Urothelium cell line (cell line): Measurements from ENCODE around the gene BMPR1B.
"Not testable (repeated sequence)": the region's sequence is repeated elsewhere in the genome, so short reads cannot be mapped to it uniquely, and the experiment has no call there.

Experiments used
- DNase-seq: peaks from one replicate; pipeline ENCODE4 v3.0.0; 2011; ENCODE audit warnings: low spot score, mixed read lengths
- FAIRE-seq: peaks from 2 replicates; lab custom pipeline; 2011; peaks lifted over from hg19 to GRCh38; lab: Jason Lieb, UNC

BMPR1B gene

GRCh38 chr4:95020521-95020920, 262.8 kb downstream of the BMPR1B start:
- DNase-seq (no peak), FAIRE-seq (no peak)

- FAIRE-seq (no peak), DNase-seq (no peak)
Measured at GRCh38 chr4:95021099-95021498, 263.3 kb downstream of the BMPR1B start.

DNA sequence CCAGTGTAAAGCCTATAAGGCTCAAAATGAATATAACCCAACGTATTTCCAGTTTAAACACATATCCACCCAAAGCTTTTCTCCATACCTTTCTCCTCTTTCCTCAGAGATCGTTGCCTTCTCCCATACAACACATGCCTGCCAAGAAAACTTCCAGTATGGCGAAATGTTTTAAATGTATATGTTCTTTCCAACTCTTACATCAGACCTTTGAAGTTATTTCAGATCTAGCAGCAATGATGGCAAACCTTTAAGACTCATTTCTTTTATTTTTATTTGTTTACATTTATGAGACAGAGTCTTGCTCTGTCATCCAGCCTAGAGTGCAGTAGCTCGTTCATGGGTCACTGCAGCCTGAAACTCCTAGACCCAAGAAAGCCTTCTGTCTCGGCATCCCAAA, 265.4 kb downstream of the BMPR1B start:
- FAIRE-seq (no peak), DNase-seq (no peak)

DNA sequence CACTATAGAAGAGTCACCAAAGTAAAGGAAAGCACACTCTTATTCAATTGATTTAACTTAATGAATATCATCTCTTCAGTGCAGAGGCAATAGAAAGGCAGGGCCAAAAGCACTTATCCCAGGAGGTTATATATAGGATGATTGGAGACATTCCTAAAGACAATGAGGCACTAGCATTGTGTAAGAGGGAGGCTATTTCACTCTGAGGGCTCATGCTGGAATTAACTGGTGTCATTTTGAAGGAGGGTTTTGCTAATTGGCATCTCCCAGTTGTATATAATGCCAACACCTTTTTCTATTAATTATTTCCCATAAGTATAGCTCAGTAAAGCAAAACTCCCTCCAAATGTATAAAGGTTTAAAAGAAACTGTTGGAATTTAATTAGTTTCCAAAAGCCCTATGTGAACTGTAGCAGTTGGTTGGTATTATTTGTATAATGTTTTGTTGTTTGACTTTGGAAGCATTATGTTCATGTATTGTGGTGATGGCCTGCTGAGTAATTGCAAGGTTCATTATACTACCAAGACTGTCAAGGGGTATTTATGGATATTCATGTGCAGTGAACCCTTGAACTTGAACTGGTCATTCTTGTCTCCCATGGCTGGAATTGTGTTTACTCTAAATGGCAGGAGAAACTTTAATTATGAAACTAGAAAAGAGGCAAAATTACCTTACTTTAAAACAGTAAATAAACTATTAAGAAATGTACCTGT, 270.3 kb downstream of the BMPR1B start:
- FAIRE-seq = no peak
- DNase-seq = no peak

DNA sequence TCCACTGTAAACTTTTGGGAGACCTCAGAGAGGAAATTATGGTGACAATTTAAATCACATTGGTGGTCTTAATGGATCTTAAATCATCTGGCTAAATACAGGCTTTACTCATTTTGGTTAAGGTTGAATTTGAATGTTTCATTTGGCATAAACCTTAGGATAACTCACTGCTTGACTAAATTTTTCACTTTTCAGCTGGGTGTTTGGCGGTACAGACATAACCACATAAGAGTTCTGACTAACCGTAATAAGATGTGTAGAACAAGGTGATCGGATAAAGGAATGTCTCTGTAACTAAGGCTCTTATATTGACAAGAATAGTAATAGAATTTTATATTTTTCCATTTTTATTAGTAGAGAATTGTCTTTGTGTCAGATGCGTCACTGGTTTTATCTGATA, 281.0 kb downstream of the BMPR1B start:
- DNase-seq (no peak), FAIRE-seq (no peak)

- FAIRE-seq = no peak
- no peak for DNase-seq
Measured at GRCh38 chr4:95044324-95044837, 286.6 kb downstream of the BMPR1B start.

GRCh38 chr4:95045429-95045828, 287.7 kb downstream of the BMPR1B start:
- DNase-seq (no peak), FAIRE-seq (no peak)

DNA sequence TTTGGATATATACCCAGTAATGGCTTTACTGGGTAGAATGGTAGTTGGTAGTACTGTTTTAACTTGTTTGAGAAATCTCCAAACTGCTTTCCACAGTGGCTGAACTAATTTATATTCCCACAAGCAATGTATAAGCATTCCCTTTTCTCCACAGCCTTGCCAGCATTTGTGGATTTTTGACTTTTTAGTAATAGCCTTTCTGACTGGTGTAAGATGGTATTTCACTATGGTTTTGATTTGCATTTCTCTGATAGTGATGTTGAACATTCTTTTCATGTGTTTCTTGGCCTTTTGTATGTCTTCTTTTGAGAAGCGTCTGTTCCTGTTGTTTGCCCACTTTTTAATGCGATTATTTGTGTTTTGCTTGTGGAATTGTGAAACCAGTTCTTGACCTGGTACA, 290.5 kb downstream of the BMPR1B start:
- FAIRE-seq (no peak), DNase-seq (no peak)

DNA sequence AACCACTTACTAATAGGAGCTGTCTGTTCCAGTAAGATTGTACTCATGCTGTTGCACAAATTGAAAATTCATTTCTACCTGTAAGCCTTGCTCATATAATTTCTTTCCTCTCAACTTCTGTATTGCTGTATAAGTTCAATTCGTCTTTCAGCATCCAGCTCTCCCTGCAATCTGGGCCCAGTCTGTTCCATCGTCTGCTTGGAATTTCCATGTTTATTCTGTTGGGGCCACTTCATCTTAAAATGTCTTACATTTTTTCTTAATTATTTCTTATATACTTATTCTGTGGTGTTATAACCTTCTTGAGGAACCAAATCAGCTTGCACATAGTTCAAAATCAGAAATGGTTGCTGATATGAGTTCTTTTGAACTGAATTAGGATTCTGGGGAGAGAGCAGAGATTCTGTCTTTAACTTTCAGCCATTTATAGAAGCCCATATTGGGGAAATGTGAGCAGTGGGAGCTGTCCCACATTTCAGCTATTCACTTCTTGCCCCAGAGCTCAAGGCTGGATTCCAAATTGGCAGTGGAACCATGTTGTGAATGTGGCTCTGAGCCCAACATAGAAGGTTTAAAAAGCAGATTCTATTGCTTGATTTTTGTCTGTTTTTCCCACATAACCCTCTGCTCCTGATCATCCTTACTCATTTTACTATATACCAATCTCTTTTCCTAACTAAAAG, 291.9 kb downstream of the BMPR1B start:
- peak; percentile 5 for DNase-seq
- FAIRE-seq = no peak

- peak; percentile 56 for FAIRE-seq
- no peak for DNase-seq
Measured at GRCh38 chr4:95050980-95051701, 293.4 kb downstream of the BMPR1B start.

DNA sequence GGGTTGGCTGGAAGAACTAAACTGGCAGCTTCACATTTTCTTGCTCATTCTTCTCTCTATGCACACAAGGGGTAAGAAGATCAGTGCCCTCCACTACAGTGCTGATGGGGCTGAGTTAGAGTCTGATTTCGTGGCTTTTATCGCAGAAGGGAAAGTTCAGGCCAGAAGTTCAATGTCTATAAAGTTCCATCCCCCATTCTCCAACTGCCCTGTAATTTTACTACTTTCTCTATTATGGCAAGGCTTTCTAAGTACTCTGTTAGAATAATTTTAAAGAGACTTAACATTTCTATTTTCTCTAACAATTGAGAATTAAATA, 293.9 kb downstream of the BMPR1B start:
- no peak for DNase-seq

GRCh38 chr4:95058991-95059390, 301.2 kb downstream of the BMPR1B start:
- no peak for FAIRE-seq

More for the DNA sequence above, 293.9 kb downstream of the BMPR1B start:
- FAIRE-seq = no peak

DNA sequence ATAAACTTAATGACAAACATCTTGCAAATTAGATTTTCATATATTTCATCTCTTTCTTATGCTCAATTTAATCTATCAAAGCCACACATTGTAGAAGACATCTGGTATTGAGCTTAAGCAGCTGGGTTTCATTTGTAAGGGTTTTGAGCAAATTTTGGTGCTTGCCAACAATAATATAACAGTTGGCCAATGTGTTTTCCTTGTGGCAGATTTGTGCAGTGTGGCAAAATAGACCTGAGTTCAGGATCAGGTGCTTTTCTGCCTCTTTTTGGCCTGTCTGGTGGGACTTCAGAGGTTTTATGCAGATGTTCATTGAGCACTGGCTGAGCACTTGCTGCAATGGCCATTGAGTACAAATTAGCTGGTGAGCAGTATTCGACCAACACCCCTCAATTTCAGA, 301.9 kb downstream of the BMPR1B start:
- FAIRE-seq = no peak

More at GRCh38 chr4:95058991-95059390, 301.2 kb downstream of the BMPR1B start:
- no peak for DNase-seq

GRCh38 chr4:95061220-95061619, 303.5 kb downstream of the BMPR1B start:
- DNase-seq (no peak), FAIRE-seq (no peak)

More for the DNA sequence above, 301.9 kb downstream of the BMPR1B start:
- no peak for DNase-seq

GRCh38 chr4:95061801-95062200, 304.0 kb downstream of the BMPR1B start:
- FAIRE-seq, DNase-seq: not testable (repeated sequence)

DNA sequence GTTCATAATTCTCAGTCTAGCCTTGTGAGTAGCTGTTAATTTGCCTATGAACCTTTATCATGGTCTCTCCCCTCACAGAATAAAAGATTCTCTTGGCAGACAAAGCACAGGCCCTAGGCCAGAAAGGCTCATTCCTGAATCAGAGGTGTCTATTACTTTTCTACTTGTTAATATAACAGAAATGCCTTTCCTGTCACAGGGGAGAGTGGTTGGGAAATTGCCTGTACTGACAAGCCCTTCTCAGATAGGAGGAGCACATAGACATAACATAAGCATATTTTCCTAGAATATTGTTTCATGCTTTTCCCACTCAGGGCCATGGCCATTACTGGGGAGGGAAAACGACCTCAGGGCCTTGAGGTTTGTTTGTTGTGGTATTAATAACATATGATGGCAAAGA, 308.3 kb downstream of the BMPR1B start:
- no peak for DNase-seq

GRCh38 chr4:95068401-95068800, 310.6 kb downstream of the BMPR1B start:
- no peak for FAIRE-seq

More for the DNA sequence above, 308.3 kb downstream of the BMPR1B start:
- no peak for FAIRE-seq

GRCh38 chr4:95068818-95069478, 311.2 kb downstream of the BMPR1B start:
- DNase-seq (no peak), FAIRE-seq (no peak)

More at GRCh38 chr4:95068401-95068800, 310.6 kb downstream of the BMPR1B start:
- no peak for DNase-seq

- no peak for DNase-seq
Measured at GRCh38 chr4:95071851-95072250, 314.1 kb downstream of the BMPR1B start.

DNA sequence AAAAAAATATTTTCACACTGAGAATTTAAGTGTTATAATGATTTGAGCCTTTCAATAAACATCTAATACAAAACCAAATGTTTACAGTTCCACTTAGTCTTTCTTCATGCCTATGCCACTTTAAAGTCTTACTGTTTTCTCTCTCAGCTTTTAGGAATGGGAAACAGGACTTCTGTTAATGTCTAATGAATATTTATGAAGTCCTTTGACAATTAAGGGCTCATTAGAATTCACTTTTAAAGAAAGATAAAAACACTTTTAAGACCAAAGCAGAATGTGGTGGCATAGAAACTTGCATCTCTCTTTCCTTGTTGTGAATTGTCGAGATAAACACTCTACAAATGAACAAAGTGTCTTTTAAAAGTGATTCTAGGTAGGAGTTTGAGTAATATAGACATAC, 315.9 kb downstream of the BMPR1B start:
- no peak for FAIRE-seq
- no peak for DNase-seq

More at GRCh38 chr4:95071851-95072250, 314.1 kb downstream of the BMPR1B start:
- no peak for FAIRE-seq

- DNase-seq (no peak), FAIRE-seq (no peak)
Measured at GRCh38 chr4:95077864-95078263, 320.1 kb downstream of the BMPR1B start.
